Ovary (tissue), 3 donors: Measurements from ENCODE around the gene GHR.

Source experiments
- POLR2A ChIP-seq: fragments of 450-650 bp; IDR thresholded peaks from one replicate; pipeline ENCODE4 v1.6.1; 2017; ENCODE audit warnings: antibody characterized with exemption, mild to moderate bottlenecking, moderate library complexity
- TF ChIP-seq, protein P1 (sequence below), 3 donors: fragments of 450-650 bp in 2 of 3; fragments of 200-600 bp in 1 of 3; IDR thresholded peaks; one replicate each; pipeline versions ENCODE4 v1.5.1 to v1.8.0; 2016 to 2022; ENCODE audit warnings: antibody characterized with exemption in 3 of 3, mild to moderate bottlenecking in 1 of 3
- donor health status: DM: no; HTN: no; CAD: no.

- TF ChIP-seq, protein P1, sequence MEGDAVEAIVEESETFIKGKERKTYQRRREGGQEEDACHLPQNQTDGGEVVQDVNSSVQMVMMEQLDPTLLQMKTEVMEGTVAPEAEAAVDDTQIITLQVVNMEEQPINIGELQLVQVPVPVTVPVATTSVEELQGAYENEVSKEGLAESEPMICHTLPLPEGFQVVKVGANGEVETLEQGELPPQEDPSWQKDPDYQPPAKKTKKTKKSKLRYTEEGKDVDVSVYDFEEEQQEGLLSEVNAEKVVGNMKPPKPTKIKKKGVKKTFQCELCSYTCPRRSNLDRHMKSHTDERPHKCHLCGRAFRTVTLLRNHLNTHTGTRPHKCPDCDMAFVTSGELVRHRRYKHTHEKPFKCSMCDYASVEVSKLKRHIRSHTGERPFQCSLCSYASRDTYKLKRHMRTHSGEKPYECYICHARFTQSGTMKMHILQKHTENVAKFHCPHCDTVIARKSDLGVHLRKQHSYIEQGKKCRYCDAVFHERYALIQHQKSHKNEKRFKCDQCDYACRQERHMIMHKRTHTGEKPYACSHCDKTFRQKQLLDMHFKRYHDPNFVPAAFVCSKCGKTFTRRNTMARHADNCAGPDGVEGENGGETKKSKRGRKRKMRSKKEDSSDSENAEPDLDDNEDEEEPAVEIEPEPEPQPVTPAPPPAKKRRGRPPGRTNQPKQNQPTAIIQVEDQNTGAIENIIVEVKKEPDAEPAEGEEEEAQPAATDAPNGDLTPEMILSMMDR (IDR thresholded peaks at IDR 0.05): no peak
- no peak for TF ChIP-seq POLR2A
Observed at GRCh38 chr5:42547894-42548293, 124.7 kb downstream of the GHR start.
